Measurements from ENCODE around the gene IL5.
A peak's percentile ranks its signal among the peaks of the same experiment; 100 is the strongest.

Gene IL5

DNA sequence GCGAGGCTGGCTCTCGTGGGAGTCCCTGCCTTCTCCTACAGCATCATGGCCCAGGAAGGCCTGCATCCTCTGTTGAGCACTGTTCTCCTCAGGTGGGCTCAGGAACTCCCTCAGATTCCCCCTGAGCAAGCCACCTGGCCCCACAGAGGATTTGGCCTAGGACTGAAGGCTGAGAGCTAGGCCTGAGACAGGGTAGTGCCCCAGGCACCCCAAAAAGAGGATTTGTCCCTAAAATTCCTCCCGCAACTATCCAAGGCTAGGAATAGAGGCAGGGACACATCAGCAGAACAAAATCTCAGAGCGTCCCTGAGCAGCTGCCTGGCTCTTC, 41.7 kb downstream of the IL5 start:
- no peaks in the 10 kb centered on the region for H3K36me3 Mint-ChIP-seq (ENCODE audit: low read depth)

DNA sequence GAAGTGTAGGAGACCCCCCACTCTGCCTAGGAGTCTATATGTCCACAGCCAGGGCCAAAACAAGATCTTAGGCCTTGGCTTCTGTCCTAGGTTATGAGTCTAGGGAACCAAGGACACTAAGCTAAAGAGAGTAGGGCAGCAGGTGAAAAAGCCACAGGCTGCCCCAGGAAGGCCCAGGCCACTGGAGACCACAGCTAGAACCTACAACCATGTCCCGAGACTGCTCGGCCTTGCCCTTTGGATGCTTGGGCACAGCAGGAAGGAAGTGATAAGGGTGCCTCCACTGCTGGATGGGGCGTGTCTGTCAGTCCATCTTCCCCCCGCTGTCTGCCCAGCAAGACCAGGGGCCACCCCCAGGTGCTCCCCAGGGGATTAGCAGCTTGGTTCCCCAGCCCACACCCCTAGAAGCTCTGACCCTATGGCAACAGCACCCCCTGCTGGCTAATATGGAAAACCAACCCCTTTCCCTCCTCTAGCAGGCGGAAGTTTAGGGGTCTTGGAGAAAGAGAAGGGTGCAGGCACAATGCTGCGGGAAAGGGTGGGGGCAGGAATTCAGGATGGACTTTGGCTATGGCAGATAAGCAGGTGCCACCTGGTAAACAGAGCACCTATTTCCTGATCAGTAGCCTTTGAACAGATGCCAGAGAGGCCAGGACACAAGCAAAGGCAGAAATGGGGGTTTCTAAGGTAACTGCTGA, 42.2 kb downstream of the IL5 start:
- Mint-ChIP-seq H3K27me3 (ENCODE audit: low read depth, poor library complexity) (peaks cover 16% of the 10 kb centered on the region), H3K9me3 (no peaks in the 10 kb centered on the region), H3K4me3 (no peak overlapping the region), H3K4me1 (peaks cover 21% of the 10 kb centered on the region), H3K27ac (no peak overlapping the region), H3K36me3 (ENCODE audit: low read depth) (no peaks in the 10 kb centered on the region)
- TF ChIP-seq, protein P1, sequence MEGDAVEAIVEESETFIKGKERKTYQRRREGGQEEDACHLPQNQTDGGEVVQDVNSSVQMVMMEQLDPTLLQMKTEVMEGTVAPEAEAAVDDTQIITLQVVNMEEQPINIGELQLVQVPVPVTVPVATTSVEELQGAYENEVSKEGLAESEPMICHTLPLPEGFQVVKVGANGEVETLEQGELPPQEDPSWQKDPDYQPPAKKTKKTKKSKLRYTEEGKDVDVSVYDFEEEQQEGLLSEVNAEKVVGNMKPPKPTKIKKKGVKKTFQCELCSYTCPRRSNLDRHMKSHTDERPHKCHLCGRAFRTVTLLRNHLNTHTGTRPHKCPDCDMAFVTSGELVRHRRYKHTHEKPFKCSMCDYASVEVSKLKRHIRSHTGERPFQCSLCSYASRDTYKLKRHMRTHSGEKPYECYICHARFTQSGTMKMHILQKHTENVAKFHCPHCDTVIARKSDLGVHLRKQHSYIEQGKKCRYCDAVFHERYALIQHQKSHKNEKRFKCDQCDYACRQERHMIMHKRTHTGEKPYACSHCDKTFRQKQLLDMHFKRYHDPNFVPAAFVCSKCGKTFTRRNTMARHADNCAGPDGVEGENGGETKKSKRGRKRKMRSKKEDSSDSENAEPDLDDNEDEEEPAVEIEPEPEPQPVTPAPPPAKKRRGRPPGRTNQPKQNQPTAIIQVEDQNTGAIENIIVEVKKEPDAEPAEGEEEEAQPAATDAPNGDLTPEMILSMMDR (IDR thresholded peaks at IDR 0.05) = peak; percentile 71
- peak; percentile 62 for DNase-seq

More for the DNA sequence above, 41.7 kb downstream of the IL5 start:
- Mint-ChIP-seq H3K27ac (no peak overlapping the region), H3K9me3 (no peaks in the 10 kb centered on the region), H3K27me3 (ENCODE audit: low read depth, poor library complexity) (peaks cover 16% of the 10 kb centered on the region), H3K4me3 (no peak overlapping the region), H3K4me1 (peaks cover 24% of the 10 kb centered on the region)
- no peak for DNase-seq
- TF ChIP-seq, protein P1 (IDR thresholded peaks at IDR 0.05) = no peak

DNA sequence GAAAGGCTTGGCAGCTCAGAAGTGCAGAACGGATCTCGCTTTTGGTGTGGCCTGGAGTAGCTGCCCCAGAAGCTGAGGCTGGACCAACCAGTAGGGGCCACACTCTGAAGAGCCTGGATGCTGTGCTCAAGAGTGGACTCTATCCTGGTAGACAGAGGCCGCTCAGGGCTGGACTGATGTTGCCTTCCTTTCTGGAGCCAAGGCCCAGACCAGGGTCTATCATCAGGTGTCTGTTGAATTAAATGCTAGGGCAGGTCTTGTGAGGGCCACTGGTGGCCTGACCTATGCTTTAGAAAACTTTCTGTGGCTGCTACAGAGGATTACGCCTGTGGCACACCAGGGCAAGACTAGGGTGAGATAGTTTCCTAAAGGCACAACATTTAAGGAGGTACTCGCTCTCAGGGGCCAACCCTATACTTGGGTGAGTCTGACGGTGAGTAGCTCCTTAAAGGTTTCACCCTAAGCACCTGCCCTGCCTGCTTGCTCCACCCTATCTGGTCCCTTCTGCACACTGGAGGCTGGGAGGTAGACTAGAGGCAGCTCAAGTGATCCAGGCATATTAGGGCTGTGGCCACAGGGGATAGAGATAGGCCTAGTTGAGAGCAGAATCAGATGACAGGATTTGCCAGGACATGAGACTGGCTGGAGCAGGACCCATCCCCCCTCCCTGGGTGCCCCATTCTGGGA, 42.9 kb downstream of the IL5 start:
- no peak overlapping the region for H3K27ac Mint-ChIP-seq
- no peaks in the 10 kb centered on the region for H3K9me3 Mint-ChIP-seq
- H3K27me3 Mint-ChIP-seq (ENCODE audit: low read depth, poor library complexity) = peaks cover 16% of the 10 kb centered on the region
- H3K4me3 Mint-ChIP-seq = no peak overlapping the region
- DNase-seq = no peak
- peaks cover 20% of the 10 kb centered on the region for H3K4me1 Mint-ChIP-seq
- TF ChIP-seq, protein P1 (IDR thresholded peaks at IDR 0.05) = no peak
- H3K36me3 Mint-ChIP-seq (ENCODE audit: low read depth) = no peaks in the 10 kb centered on the region

DNA sequence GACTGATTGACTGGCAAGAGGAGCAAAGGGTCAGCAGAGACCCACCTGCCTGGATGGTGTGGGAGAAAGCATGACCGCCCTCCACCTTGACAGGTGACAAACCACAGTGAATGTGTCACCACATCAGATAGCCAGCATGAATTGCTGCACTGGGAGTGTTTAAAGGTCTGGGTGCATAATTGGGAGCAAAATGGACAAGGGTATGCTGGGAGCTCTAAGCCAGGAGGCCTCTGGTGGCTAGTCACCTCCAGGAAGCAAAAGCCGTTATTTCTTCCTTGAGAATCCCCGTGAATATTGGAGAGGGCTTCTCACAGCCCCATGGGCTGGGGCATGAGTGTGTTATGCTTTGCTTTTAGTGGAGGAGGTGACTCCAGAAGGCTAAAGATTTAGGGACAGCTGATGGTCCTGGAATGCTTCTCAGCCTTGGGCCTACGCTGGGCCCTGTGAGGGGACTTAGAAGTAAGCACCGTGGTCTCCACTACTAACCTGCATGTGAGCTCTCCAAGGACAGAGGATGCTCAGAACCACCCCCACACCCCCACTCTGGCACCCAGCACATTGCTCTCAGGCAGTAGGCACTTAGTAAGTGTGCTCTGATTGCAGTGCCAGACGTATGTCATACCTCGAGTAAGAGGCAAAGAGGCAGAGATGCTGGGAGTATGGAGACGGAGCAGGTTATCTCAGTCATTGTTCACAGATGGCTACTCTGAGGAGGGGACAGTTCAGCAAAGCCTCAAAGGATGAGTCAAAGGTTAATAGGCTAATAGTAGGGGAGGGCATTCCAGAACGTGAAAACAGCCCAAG, 43.7 kb downstream of the IL5 start:
- TF ChIP-seq, protein P1 (IDR thresholded peaks at IDR 0.05) = no peak
- H3K36me3 Mint-ChIP-seq (ENCODE audit: low read depth) = no peaks in the 10 kb centered on the region
- H3K4me1 Mint-ChIP-seq = peaks cover 26% of the 10 kb centered on the region
- no peak for DNase-seq
- H3K9me3 Mint-ChIP-seq = no peaks in the 10 kb centered on the region
- H3K27me3 Mint-ChIP-seq (ENCODE audit: low read depth, poor library complexity) = peaks cover 18% of the 10 kb centered on the region
- no peak overlapping the region for H3K4me3 Mint-ChIP-seq
- no peak overlapping the region for H3K27ac Mint-ChIP-seq

DNA sequence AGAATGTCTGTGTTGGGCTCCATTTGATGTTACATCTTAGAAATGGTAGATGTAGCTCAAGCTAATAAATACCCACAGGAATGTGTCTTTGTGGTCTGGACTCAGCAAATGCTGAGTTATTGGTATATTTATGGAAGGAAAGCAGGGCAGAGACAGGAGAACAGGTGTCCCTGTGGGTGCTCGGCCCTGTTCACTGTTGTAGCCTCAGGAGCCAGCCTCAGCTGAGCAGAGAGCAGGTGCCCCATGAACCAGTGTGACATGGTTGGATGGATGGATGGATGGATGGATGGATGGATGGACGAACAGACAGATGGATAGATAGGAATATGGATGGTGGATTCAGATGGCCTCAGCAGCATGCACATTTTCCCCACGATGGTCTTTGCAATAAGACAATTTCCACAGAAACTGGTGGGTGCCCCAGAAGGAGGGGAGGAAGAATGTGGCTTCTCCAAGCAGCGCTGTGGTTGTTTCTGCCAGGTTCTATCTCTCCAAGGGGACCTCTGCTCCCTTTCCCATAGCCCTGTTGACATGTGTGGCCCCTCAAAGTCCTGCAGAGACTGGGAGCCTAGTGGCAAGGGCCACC, 44.5 kb downstream of the IL5 start:
- no peaks in the 10 kb centered on the region for H3K36me3 Mint-ChIP-seq (ENCODE audit: low read depth)
- no peak overlapping the region for H3K27ac Mint-ChIP-seq
- no peaks in the 10 kb centered on the region for H3K9me3 Mint-ChIP-seq
- TF ChIP-seq, protein P1 (IDR thresholded peaks at IDR 0.05) = no peak
- peaks cover 30% of the 10 kb centered on the region for H3K4me1 Mint-ChIP-seq
- no peak overlapping the region for H3K4me3 Mint-ChIP-seq
- peaks cover 25% of the 10 kb centered on the region for H3K27me3 Mint-ChIP-seq (ENCODE audit: low read depth, poor library complexity)
- DNase-seq = no peak
